Measurements from ENCODE around the gene CHD1. TPM values are rescaled to one million over a fixed set of nuclear protein-coding genes. Genes with fewer than 3 reads are reported as not detected.

Gene CHD1
- total and polyA plus RNA-seq, 7 donors: 9.5 to 30.4 (median 13.6) TPM

DNA sequence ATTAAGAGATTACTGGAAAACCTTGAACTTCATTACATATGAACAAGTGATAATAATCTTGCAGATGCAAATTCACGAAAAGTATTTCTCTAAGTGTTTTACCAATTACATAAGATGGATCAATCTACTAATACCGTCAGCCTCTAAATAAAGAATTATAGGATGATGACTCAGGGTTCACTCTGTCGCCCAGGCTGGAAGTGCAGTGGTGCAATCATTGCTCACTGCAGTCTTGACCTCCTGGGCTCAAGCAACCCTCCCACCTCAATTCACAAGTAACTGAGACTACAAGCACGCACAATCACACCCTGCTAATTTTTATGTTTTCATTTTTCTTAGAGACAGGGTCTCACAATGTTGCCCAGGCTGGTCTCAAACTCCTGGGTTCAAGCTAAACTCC lies 56.1 kb downstream of the CHD1 start:
- Histone ChIP-seq H3K9me3 (no peaks in the 10 kb centered on the region), H3K4me3 (no peak overlapping the region), H3K36me3 (ENCODE audit: insufficient read depth in 1 of 2, low read depth in 1 of 2) (peaks cover 6 to 100% of the 10 kb centered on the region in 2 donors), H3K27ac (no peak overlapping the region), H3K4me1 (no peaks in the 10 kb centered on the region), H3K27me3 (ENCODE audit: insufficient read depth in 3 of 3, low read length in 2 of 3) (no peaks in the 10 kb centered on the region)
- WGBS, 3 donors: 84 to 88% (median 88%) methylated on average over 4 of the region's 4 CpGs
- DNase-seq: no peak
- intact Hi-C loops (cut with DNase I): no loop called here
- ATAC-seq: peak in 2 of 4 donors; percentile 57 to 58
- TF ChIP-seq, protein P1, sequence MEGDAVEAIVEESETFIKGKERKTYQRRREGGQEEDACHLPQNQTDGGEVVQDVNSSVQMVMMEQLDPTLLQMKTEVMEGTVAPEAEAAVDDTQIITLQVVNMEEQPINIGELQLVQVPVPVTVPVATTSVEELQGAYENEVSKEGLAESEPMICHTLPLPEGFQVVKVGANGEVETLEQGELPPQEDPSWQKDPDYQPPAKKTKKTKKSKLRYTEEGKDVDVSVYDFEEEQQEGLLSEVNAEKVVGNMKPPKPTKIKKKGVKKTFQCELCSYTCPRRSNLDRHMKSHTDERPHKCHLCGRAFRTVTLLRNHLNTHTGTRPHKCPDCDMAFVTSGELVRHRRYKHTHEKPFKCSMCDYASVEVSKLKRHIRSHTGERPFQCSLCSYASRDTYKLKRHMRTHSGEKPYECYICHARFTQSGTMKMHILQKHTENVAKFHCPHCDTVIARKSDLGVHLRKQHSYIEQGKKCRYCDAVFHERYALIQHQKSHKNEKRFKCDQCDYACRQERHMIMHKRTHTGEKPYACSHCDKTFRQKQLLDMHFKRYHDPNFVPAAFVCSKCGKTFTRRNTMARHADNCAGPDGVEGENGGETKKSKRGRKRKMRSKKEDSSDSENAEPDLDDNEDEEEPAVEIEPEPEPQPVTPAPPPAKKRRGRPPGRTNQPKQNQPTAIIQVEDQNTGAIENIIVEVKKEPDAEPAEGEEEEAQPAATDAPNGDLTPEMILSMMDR (IDR thresholded peaks at IDR 0.05): no peak

DNA sequence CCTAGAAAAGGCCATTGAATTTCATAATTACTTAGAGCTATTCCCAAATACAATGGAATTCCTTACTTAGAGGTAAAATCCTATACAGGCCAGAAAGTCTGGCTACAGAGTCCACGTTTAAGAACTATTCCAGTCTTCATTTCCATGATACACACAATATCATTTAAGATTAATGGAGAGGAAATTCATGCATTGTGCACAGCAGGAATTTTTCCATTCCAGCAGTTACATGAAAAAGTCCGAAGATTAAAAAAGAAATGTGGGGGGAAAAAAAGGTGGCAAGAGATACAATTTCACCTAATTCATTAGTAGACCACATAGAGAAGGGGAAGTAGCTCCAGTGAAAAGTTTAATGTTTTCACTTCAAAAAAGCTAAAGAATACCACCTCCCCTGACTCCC lies 63.1 kb downstream of the CHD1 start:
- 75 to 88% (median 85%) methylated on average over 2 of the region's 2 CpGs for WGBS, 3 donors
- TF ChIP-seq, protein P1 (IDR thresholded peaks at IDR 0.05): no peak
- intact Hi-C loops (cut with DNase I): loop anchor here in 1 of 2 donors (5.0 kb wide), 1 partner anchor 37 kb away; no protein-coding TSS in a partner anchor

DNA sequence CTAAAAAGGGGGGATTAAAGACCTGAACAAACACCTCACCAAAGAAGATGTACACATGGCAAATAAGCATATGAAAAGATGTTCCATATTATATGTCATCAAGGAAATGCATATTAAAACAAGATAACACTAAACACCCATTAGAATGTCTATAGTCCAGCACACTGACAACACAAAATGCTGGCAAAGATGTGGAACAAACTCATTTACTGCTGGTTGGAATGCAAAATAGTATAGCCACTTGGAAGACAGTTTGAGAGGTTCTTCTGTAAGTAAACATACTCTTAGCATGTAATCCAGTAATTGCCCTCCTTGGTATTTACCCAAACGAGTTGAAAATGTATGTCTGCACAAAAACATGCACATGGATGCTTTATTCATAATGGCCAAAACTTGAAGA lies 81.8 kb downstream of the CHD1 start:
- intact Hi-C loops (cut with DNase I): no loop called here
- TF ChIP-seq, protein P1 (IDR thresholded peaks at IDR 0.05): no peak
- Histone ChIP-seq H3K4me1 (no peaks in the 10 kb centered on the region), H3K27me3 (ENCODE audit: insufficient read depth in 3 of 3, low read length in 2 of 3) (no peaks in the 10 kb centered on the region), H3K9me3 (no peaks in the 10 kb centered on the region), H3K4me3 (no peak overlapping the region), H3K36me3 (ENCODE audit: insufficient read depth in 1 of 2, low read depth in 1 of 2) (no peaks in the 10 kb centered on the region), H3K27ac (no peak overlapping the region)
- no peak for DNase-seq
- no peak for ATAC-seq
- 44 to 53% (median 50%) methylated on average over 1 of the region's 1 CpG for WGBS, 3 donors

More for the DNA sequence above, 63.1 kb downstream of the CHD1 start:
- Histone ChIP-seq H3K36me3 (ENCODE audit: insufficient read depth in 1 of 2, low read depth in 1 of 2) (peaks cover 10 to 100% of the 10 kb centered on the region in 2 donors), H3K27me3 (ENCODE audit: insufficient read depth in 3 of 3, low read length in 2 of 3) (no peaks in the 10 kb centered on the region), H3K9me3 (no peaks in the 10 kb centered on the region), H3K27ac (no peak overlapping the region), H3K4me3 (no peak overlapping the region), H3K4me1 (no peaks in the 10 kb centered on the region)
- ATAC-seq (no peak), DNase-seq (no peak)

DNA sequence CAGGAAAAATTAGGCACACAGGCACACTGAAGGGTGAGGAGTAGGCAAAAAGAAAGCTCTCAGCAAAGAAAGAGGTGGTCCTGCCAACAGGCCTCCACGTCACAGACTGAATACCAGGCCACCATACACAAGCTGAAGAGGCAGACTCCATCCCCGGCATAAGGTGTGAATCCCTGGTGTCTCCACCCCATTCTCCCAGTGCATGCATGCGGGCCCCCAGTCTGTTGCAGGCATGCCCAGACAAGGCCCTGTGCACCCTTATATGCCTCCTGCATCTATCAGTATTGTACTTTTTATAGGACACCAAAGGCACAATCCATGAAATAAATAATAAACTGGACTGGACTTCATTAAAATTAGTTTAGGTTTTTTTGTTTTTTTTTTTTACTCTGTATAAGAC lies 82.3 kb downstream of the CHD1 start:
- TF ChIP-seq, protein P1 (IDR thresholded peaks at IDR 0.05): no peak
- WGBS, 3 donors: 86 to 93% (median 90%) methylated on average over 3 of the region's 3 CpGs
- DNase-seq (no peak), ATAC-seq (no peak)
- Histone ChIP-seq H3K9me3 (no peaks in the 10 kb centered on the region), H3K4me3 (no peak overlapping the region), H3K27me3 (ENCODE audit: insufficient read depth in 3 of 3, low read length in 2 of 3) (no peaks in the 10 kb centered on the region), H3K36me3 (ENCODE audit: insufficient read depth in 1 of 2, low read depth in 1 of 2) (no peaks in the 10 kb centered on the region), H3K27ac (no peak overlapping the region), H3K4me1 (no peaks in the 10 kb centered on the region)
- intact Hi-C loops (cut with DNase I): no loop called here

DNA sequence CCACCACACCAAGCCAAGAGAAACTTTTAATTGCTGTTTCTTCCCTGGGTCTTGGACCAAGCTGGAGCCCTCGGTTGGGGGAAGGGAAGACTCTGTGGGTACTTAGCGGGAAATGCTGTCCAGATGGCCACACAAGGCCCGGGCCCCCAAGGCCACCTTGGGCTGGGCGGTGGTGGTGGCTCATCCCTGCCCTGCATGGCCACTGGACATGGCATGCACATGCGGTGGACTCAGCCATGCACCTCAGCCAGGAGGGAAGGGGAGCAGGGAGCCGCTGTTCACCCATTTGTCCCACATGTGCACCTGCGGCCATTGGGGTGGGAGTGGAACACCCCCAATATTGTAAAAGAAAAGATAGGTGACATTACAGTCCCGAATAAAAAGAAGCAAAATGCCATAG lies 82.9 kb downstream of the CHD1 start:
- intact Hi-C loops (cut with DNase I): no loop called here
- ATAC-seq (no peak), DNase-seq (no peak)
- WGBS, 3 donors: 95 to 99% (median 97%) methylated on average over 8 of the region's 8 CpGs
- H3K4me3 ChIP-seq: no peak overlapping the region
- TF ChIP-seq, protein P1 (IDR thresholded peaks at IDR 0.05): no peak
- H3K27ac ChIP-seq: no peak overlapping the region
- no peaks in the 10 kb centered on the region for H3K36me3 ChIP-seq (ENCODE audit: insufficient read depth in 1 of 2, low read depth in 1 of 2)
- H3K27me3 ChIP-seq (ENCODE audit: insufficient read depth in 3 of 3, low read length in 2 of 3): no peaks in the 10 kb centered on the region
- H3K9me3 ChIP-seq: no peaks in the 10 kb centered on the region
- no peaks in the 10 kb centered on the region for H3K4me1 ChIP-seq
